Liver (tissue), 9 donors: Measurements from ENCODE around the gene GRK1. TPM values are rescaled to one million over a fixed set of nuclear protein-coding genes. Genes with fewer than 3 reads are reported as not detected.

Experiments used
- DNase-seq: peaks from one replicate; pipeline ENCODE4 v3.0.0-alpha.2; 2017; ENCODE audit warnings: low spot score
- H3K27ac ChIP-seq, 2 donors: one replicate each; pipeline ENCODE4 v1.7.0; 2013; ENCODE audit warnings: inconsistent platforms in 2 of 2, low read length in 2 of 2, control low read depth in 1 of 2, low read depth in 1 of 2, mild to moderate bottlenecking in 1 of 2
- H3K27me3 ChIP-seq, 4 donors: one replicate each; pipeline versions ENCODE4 v1.6.1 to v1.7.0; 2013; ENCODE audit warnings: low read length in 3 of 4, inconsistent platforms in 1 of 4, mild to moderate bottlenecking in 1 of 4, moderate library complexity in 1 of 4; ENCODE audit not compliant: control insufficient read depth in 4 of 4, insufficient read depth in 4 of 4
- H3K36me3 ChIP-seq, 4 donors: one replicate each; pipeline versions ENCODE4 v1.6.1 to v1.7.0; 2013; ENCODE audit warnings: low read length in 3 of 4, mild to moderate bottlenecking in 3 of 4, low read depth in 1 of 4, moderate library complexity in 1 of 4; ENCODE audit not compliant: control insufficient read depth in 4 of 4, insufficient read depth in 3 of 4
- H3K4me1 ChIP-seq, 4 donors: one replicate each; pipeline versions ENCODE4 v1.6.1 to v1.7.0; 2013; ENCODE audit warnings: low read length in 3 of 4, mild to moderate bottlenecking in 3 of 4, moderate library complexity in 1 of 4; ENCODE audit not compliant: control insufficient read depth in 4 of 4, insufficient read depth in 4 of 4
- H3K4me3 ChIP-seq, 3 donors: one replicate each; pipeline versions ENCODE4 v1.6.1 to v1.7.0; 2013; ENCODE audit warnings: low read length in 3 of 3, control low read depth in 1 of 3, low read depth in 1 of 3, mild to moderate bottlenecking in 1 of 3
- H3K9ac ChIP-seq, 2 donors: one replicate each; pipeline ENCODE4 v1.7.0; 2013; ENCODE audit warnings: low read length in 2 of 2, mild to moderate bottlenecking in 2 of 2, moderate library complexity in 2 of 2, control low read depth in 1 of 2, low read depth in 1 of 2
- H3K9me3 ChIP-seq, 4 donors: one replicate each; pipeline versions ENCODE4 v1.6.1 to v1.7.0; 2013; ENCODE audit warnings: low read length in 3 of 4; ENCODE audit not compliant: control insufficient read depth in 4 of 4
- EGR1 ChIP-seq, 2 donors: IDR thresholded peaks; 2 replicates each; pipeline ENCODE4 v1.6.1; 2016 to 2018; ENCODE audit warnings: antibody characterized with exemption in 2 of 2, low read depth in 2 of 2
- FOXA1 ChIP-seq: IDR thresholded peaks from 2 replicates; pipeline ENCODE4 v1.6.1; 2016; ENCODE audit warnings: antibody characterized with exemption
- FOXA2 ChIP-seq: IDR thresholded peaks from 2 replicates; pipeline ENCODE4 v1.6.1; 2016; ENCODE audit warnings: antibody characterized with exemption
- GABPA ChIP-seq, 2 donors: IDR thresholded peaks in 1 of 2; conservative IDR thresholded peaks in 1 of 2; 2 replicates each; pipeline ENCODE4 v1.6.1; 2016; ENCODE audit warnings: antibody characterized with exemption in 2 of 2, mild to moderate bottlenecking in 1 of 2, moderate library complexity in 1 of 2
- HNF4A ChIP-seq, 2 donors: conservative IDR thresholded peaks; 2 replicates each; pipeline ENCODE4 v1.6.1; 2016; ENCODE audit warnings: antibody characterized with exemption in 2 of 2, mild to moderate bottlenecking in 2 of 2
- HNF4G ChIP-seq: IDR thresholded peaks from 2 replicates; pipeline ENCODE4 v1.6.1; 2016; ENCODE audit warnings: antibody characterized with exemption
- JUND ChIP-seq, 2 donors: IDR thresholded peaks; 2 replicates each; pipeline ENCODE4 v1.6.1; 2016; ENCODE audit warnings: antibody characterized with exemption in 2 of 2
- NR2F2 ChIP-seq: IDR thresholded peaks from 2 replicates; pipeline ENCODE4 v1.6.1; 2016; ENCODE audit warnings: antibody characterized with exemption
- RAD21 ChIP-seq, 2 donors: IDR thresholded peaks; 2 replicates each; pipeline ENCODE4 v1.6.1; 2016; ENCODE audit warnings: antibody characterized with exemption in 2 of 2, mild to moderate bottlenecking in 2 of 2
- RXRA ChIP-seq, 2 donors: IDR thresholded peaks; 2 replicates each; pipeline ENCODE4 v1.6.1; 2017 to 2018; ENCODE audit warnings: antibody characterized with exemption in 2 of 2, mild to moderate bottlenecking in 1 of 2
- TAF1 ChIP-seq: conservative IDR thresholded peaks from 2 replicates; pipeline ENCODE4 v1.6.1; 2016; ENCODE audit warnings: antibody characterized with exemption, mild to moderate bottlenecking
- YY1 ChIP-seq: IDR thresholded peaks from 2 replicates; pipeline ENCODE4 v1.6.1; 2016; ENCODE audit warnings: antibody characterized with exemption, mild to moderate bottlenecking
- WGBS: extraction: QIAGEN DNeasy Blood & Tissue Kit; methylation state at CpG from one replicate; pipeline ENCODE4 v1.1.7; 2013; 5-methylcytosine and 5-hydroxymethylcytosine counted together
- polyA plus RNA-seq, 2 donors: library from polyadenylated mRNA; stranded (reverse) in 1 of 2; unstranded in 1 of 2; fragments of 200-250 nt in 1 of 2; fragments of >200 nt in 1 of 2; fragmentation: Nextera tagmentation in 1 of 2; extraction: Ambion mirVana in 1 of 2; gene quantifications; one replicate each; pipeline versions ENCODE4 v1.2.1 to v1.2.3, GENCODE V29; 2013 to 2015
- total RNA-seq, 2 donors: library from RNA; depleted of rRNA; stranded (reverse); fragments of >200 nt; gene quantifications; one replicate each; pipeline ENCODE4 v1.2.3, GENCODE V29; 2014
- TF ChIP-seq, protein P1 (sequence below): IDR thresholded peaks from 2 replicates; pipeline ENCODE4 v1.6.1; 2016; ENCODE audit warnings: antibody characterized with exemption, mild to moderate bottlenecking
- TF ChIP-seq, protein P2 (sequence below): IDR thresholded peaks from 2 replicates; pipeline ENCODE4 v1.6.1; 2016; ENCODE audit warnings: antibody characterized with exemption
- TF ChIP-seq, protein P3 (sequence below): IDR thresholded peaks from 2 replicates; pipeline ENCODE4 v1.6.1; 2016; ENCODE audit warnings: antibody characterized with exemption
- TF ChIP-seq, protein P4 (sequence below): fragments of 150-350 bp; IDR thresholded peaks from 2 replicates; pipeline ENCODE4 v1.5.1; 2017; ENCODE audit warnings: improper control_type of control experiment, low read depth, low read length; ENCODE audit not compliant: missing input control
- donor health status: healthy.
- donor health status: healthy.
- donor health status: healthy.
- donor health status: healthy.
- donor health status: healthy.

GRK1 gene
- total and polyA plus RNA-seq, 4 donors = 0.05 TPM; not detected in 3

DNA sequence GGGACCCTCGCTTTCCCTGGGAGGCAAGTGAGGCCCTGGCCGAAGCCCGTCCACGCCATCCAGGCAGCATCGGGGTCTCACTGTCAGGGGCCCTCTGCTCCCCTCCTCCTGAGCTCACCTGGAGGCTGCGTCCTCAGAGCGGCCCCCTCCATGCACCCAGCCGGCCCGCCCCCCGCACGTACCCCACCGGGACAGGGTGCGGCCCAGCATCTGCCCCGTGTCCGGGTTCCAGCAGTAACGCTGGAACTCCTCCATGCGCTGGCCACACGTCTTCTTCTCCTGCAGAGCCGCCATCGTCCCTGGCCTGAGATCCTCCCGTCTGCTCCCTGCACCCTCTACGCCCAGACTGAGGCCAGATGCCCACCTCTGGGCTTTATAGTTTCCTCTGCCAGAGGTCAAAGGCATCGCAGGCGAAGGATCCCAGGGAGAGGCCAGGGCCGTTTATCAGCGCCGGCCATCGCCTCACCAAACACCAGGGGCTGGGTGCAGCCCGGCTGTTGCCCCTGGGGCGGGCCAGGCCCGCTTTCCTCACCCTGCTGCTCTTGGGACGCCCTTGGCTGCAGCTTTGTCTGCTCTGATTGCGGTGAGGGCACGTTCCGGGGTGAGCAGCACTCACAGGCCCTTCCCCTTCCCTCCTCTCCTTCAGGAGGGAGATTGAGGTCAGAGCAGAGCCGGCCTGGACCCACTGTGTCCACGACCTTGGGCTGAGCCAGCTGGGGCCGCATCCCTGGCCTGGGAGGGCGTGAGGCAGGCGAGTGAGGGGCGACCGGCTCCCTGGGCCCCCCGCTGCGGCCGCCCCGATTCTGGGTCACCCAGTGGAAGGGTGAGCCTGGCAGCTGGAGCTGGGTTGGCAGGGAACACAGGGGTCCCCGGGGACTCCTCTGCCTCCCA is 8.9 kb upstream of the GRK1 start, which contains the start of gene ATP4B:
Gene ATP4B (minus strand): TSS at position 348 of the 891 bp plus-strand sequence. CDS start 54 bp downstream, at position 294.
- WGBS = 77% methylated on average over 47 of the region's 47 CpGs

DNA sequence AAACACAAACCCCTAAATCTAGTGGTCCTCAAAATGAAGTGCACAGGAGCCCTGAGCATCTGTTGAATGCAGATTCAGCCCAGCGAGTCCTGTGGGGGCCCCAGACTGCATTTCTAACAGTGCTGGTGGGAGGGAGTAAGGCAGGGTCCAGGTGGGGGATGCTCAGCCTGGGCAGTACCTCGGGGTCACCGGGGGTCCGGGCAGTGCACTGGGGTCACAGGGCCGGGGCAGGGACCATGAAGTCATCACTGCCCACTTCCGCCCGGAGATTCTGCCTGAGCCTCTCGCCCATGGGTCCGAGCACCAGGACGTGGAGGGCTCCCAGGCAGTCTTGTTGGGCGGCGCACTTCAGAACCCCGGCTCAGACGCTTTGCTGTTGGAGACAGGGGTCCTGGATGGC is 8.2 kb upstream of the GRK1 start:
- H3K9me3 ChIP-seq = no peaks in the 10 kb centered on the region
- DNase-seq = no peak
- H3K4me1 ChIP-seq = no peaks in the 10 kb centered on the region
- H3K9ac ChIP-seq = no peak overlapping the region
- TF ChIP-seq JUND (IDR thresholded peaks at IDR 0.05) = no peak
- TF ChIP-seq RAD21 (IDR thresholded peaks at IDR 0.05) = no peak
- TF ChIP-seq, protein P1, sequence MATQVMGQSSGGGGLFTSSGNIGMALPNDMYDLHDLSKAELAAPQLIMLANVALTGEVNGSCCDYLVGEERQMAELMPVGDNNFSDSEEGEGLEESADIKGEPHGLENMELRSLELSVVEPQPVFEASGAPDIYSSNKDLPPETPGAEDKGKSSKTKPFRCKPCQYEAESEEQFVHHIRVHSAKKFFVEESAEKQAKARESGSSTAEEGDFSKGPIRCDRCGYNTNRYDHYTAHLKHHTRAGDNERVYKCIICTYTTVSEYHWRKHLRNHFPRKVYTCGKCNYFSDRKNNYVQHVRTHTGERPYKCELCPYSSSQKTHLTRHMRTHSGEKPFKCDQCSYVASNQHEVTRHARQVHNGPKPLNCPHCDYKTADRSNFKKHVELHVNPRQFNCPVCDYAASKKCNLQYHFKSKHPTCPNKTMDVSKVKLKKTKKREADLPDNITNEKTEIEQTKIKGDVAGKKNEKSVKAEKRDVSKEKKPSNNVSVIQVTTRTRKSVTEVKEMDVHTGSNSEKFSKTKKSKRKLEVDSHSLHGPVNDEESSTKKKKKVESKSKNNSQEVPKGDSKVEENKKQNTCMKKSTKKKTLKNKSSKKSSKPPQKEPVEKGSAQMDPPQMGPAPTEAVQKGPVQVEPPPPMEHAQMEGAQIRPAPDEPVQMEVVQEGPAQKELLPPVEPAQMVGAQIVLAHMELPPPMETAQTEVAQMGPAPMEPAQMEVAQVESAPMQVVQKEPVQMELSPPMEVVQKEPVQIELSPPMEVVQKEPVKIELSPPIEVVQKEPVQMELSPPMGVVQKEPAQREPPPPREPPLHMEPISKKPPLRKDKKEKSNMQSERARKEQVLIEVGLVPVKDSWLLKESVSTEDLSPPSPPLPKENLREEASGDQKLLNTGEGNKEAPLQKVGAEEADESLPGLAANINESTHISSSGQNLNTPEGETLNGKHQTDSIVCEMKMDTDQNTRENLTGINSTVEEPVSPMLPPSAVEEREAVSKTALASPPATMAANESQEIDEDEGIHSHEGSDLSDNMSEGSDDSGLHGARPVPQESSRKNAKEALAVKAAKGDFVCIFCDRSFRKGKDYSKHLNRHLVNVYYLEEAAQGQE = no peak
- no peak for TF ChIP-seq RXRA (IDR thresholded peaks at IDR 0.05)
- no peak for TF ChIP-seq YY1
- no peaks in the 10 kb centered on the region for H3K27me3 ChIP-seq
- no peak overlapping the region for H3K4me3 ChIP-seq
- H3K27ac ChIP-seq = no peak overlapping the region
- 77% methylated on average over 14 of the region's 14 CpGs for WGBS
- H3K36me3 ChIP-seq = no peaks in the 10 kb centered on the region

More for the DNA sequence above, 8.9 kb upstream of the GRK1 start, which contains the start of gene ATP4B:
- Histone ChIP-seq H3K27me3 (no peaks in the 10 kb centered on the region), H3K4me3 (no peak within 1 kb of the TSS), H3K9ac (no peak within 1 kb of the TSS), H3K9me3 (no peaks in the 10 kb centered on the region), H3K36me3 (no peaks in the 10 kb centered on the region), H3K4me1 (no peaks in the 10 kb centered on the region), H3K27ac (no peak within 1 kb of the TSS)
- TF ChIP-seq NR2F2 (no peak), GABPA (IDR thresholded peaks at IDR 0.05 in 1 of 2, conservative IDR thresholded peaks at IDR 0.05 in 1 of 2) (no peak), HNF4G (no peak), YY1 (no peak), FOXA2 (no peak), EGR1 (IDR thresholded peaks at IDR 0.05; ENCODE audit: low read depth in 2 of 2) (no peak), RXRA (IDR thresholded peaks at IDR 0.05) (no peak), RAD21 (IDR thresholded peaks at IDR 0.05) (no peak), HNF4A (conservative IDR thresholded peaks at IDR 0.05) (no peak), FOXA1 (no peak), TAF1 (no peak)
- TF ChIP-seq, protein P2, sequence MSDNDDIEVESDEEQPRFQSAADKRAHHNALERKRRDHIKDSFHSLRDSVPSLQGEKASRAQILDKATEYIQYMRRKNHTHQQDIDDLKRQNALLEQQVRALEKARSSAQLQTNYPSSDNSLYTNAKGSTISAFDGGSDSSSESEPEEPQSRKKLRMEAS = no peak
- TF ChIP-seq, protein P3, sequence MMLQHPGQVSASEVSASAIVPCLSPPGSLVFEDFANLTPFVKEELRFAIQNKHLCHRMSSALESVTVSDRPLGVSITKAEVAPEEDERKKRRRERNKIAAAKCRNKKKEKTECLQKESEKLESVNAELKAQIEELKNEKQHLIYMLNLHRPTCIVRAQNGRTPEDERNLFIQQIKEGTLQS = no peak
- TF ChIP-seq, protein P4, sequence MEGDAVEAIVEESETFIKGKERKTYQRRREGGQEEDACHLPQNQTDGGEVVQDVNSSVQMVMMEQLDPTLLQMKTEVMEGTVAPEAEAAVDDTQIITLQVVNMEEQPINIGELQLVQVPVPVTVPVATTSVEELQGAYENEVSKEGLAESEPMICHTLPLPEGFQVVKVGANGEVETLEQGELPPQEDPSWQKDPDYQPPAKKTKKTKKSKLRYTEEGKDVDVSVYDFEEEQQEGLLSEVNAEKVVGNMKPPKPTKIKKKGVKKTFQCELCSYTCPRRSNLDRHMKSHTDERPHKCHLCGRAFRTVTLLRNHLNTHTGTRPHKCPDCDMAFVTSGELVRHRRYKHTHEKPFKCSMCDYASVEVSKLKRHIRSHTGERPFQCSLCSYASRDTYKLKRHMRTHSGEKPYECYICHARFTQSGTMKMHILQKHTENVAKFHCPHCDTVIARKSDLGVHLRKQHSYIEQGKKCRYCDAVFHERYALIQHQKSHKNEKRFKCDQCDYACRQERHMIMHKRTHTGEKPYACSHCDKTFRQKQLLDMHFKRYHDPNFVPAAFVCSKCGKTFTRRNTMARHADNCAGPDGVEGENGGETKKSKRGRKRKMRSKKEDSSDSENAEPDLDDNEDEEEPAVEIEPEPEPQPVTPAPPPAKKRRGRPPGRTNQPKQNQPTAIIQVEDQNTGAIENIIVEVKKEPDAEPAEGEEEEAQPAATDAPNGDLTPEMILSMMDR = no peak
- no peak for DNase-seq
